ENCODE results near the gene SEMA5A. TPM values are rescaled to one million over a fixed set of nuclear protein-coding genes. Genes with fewer than 3 reads are reported as not detected.

SEMA5A gene
- total RNA-seq, 1 experiment from 2014 or later = 15.9 TPM

DNA sequence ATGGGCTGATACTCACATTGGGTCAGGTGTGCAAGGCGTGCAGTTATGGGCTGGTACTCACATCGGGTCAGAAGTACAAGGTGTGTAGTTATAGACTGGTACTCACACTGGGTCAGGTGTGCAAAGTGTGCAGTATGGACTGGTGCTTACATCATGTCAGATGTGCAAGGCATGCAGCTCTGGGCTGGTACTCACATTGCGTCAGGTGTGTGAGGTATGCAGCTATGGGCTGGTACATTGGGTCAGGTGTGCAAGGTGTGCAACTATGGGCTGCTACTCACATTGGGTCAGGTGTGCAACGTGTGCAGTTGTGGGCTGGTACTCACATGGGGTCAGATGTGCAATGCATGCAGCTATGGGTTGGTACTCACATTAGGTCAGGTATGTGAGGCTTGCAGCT is 213.8 kb downstream of the SEMA5A start:
- no peaks in the 10 kb centered on the region for H3K27me3 ChIP-seq (replicated peaks)

DNA sequence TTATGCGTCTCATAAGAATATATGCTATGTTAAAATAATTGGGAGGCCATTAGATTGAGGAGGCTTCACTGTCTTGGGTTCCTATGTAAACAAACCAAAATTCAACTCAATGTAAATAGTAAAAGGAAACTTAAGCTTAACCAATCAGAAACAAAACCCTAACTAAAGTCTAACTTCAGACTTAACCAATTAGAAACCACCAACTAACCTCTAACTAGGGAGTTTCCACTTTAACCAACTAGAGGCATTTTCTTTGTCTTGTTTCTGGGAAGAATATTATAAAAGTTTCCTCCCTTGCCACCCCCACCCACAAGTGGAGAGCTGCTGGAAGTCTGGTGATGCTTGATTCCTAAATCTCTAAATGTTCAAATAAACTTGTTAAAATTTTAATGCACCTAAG is 214.5 kb downstream of the SEMA5A start:
- Histone ChIP-seq H3K9me3 (replicated peaks) (no peaks in the 10 kb centered on the region; the same call in 1 of the 2 replicates), H3K27me3 (replicated peaks) (no peaks in the 10 kb centered on the region), H3K4me3 (no peak overlapping the region), H3K27ac (no peak overlapping the region), H3K4me1 (replicated peaks) (no peaks in the 10 kb centered on the region), H3K36me3 (no peaks in the 10 kb centered on the region; the same call in 1 of the 2 replicates)
- DNase-seq (ENCODE audit: low read depth in 1 of 2, low spot score in 2 of 2) = no peak

More for the DNA sequence above, 213.8 kb downstream of the SEMA5A start:
- no peak for DNase-seq (ENCODE audit: low read depth in 1 of 2, low spot score in 2 of 2)
- H3K27ac ChIP-seq = no peak overlapping the region
- no peak overlapping the region for H3K4me3 ChIP-seq
- H3K9me3 ChIP-seq (replicated peaks) = no peaks in the 10 kb centered on the region; the same call in 1 of the 2 replicates
- H3K4me1 ChIP-seq (replicated peaks) = no peaks in the 10 kb centered on the region
- no peaks in the 10 kb centered on the region; the same call in 1 of the 2 replicates for H3K36me3 ChIP-seq

DNA sequence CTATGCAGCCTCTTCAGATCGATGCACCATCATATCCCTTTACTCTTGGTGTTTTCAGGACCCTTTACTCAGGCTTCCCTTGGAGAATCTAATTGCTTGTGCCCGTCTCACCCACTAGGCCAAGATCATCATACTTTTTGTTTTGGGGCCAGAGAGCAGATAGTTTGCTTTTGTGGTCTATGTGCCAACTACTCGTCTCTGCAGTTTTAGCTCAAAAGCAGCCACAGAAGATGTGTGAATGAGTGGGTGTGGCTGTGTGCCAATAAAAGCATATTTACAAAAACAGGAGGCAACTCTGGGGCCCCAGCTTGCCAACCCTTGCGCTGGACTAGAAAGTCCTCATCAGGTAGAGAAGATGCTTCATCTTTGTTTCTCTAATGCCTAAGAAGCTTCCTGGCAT is 216.8 kb downstream of the SEMA5A start:
- Histone ChIP-seq H3K27ac (no peak overlapping the region), H3K4me3 (no peak overlapping the region), H3K36me3 (no peaks in the 10 kb centered on the region), H3K9me3 (replicated peaks) (no peaks in the 10 kb centered on the region; the same call in 1 of the 2 replicates), H3K4me1 (replicated peaks) (no peaks in the 10 kb centered on the region; the same call in 1 of the 2 replicates), H3K27me3 (replicated peaks) (no peaks in the 10 kb centered on the region)
- DNase-seq (ENCODE audit: low read depth in 1 of 2, low spot score in 2 of 2) = no peak

DNA sequence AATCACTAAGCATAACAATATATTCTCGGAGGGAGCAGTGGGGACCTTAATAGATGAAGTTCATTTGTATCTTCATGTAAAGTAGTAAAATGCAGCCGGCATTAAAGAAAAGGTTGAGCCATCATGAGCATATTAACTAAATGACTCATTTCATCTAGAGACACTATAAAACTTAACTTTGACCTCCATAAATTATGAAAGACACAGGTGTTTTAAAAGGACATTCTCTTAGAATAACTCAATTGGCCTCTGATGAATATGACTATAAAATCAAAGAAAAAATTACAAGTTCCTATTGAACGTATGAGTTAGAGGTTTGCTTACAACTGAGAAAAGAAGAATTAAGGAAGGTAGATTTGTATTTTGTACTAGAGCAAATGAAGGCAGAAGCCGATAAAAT is 220.3 kb downstream of the SEMA5A start:
- no peak overlapping the region for H3K27ac ChIP-seq
- no peak for DNase-seq (ENCODE audit: low read depth in 1 of 2, low spot score in 2 of 2)
- no peak overlapping the region for H3K4me3 ChIP-seq
- no peaks in the 10 kb centered on the region for H3K27me3 ChIP-seq (replicated peaks)
- H3K4me1 ChIP-seq (replicated peaks) = no peaks in the 10 kb centered on the region; the same call in 1 of the 2 replicates
- H3K36me3 ChIP-seq = no peaks in the 10 kb centered on the region
- H3K9me3 ChIP-seq (replicated peaks) = no peaks in the 10 kb centered on the region

DNA sequence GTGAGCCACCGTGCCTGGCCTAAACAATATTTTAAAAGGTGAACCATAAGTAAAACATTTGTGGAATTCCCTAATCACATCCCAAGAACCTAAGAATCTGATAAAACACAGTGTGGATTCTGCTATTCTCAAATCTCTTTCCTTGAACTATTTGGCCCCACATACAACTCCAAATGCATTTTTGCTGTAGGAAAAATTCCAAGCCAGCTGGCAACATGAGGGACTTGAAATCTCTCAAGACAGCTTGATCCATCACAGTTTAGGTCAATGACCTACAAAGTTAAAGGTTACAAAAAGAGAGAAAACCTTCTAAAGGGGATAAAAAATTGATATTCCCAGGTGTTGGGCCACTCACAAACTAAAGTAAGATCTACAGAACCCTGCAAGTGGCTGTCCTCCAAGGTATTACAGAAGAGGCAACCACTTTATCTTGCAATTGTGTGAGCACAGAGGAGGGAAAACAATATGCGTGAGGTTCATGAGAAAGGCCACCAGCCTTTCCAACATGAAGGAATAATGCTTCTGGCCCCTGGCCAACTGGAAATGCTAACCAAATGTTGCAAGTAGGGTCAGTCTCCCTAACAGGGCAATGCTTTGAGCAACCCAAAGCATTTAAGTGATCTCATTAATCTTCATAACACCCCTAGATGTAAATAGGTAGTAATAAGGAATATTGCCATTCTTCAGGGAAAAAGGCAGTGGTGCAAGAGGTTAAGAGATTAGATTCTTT is 221.4 kb downstream of the SEMA5A start:
- Histone ChIP-seq H3K27me3 (replicated peaks) (no peaks in the 10 kb centered on the region), H3K9me3 (replicated peaks) (no peaks in the 10 kb centered on the region), H3K36me3 (no peaks in the 10 kb centered on the region), H3K27ac (no peak overlapping the region), H3K4me3 (no peak overlapping the region), H3K4me1 (replicated peaks) (no peaks in the 10 kb centered on the region; the same call in 1 of the 2 replicates)
- DNase-seq (ENCODE audit: low read depth in 1 of 2, low spot score in 2 of 2) = no peak

DNA sequence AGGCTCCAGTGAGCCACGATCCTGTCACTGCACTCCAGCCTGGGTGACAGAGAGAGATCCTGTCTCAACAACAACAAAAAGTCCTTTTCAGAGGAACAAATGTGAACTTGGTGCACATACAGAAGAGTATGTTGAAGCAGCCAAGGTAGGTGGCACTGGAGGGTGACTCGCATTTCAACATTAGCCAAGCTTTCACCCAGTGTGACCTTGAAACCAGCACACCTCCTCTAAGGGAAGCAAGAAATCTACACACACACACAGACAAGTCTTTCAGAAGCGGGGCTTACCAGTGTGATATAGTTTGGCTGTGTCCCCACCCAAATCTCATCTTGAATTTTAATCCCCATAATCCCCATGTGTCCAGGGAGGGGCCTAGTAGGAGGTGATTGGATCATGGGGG is 225.2 kb downstream of the SEMA5A start:
- Histone ChIP-seq H3K27ac (no peak overlapping the region), H3K27me3 (replicated peaks) (no peaks in the 10 kb centered on the region), H3K4me1 (replicated peaks) (no peaks in the 10 kb centered on the region; the same call in 1 of the 2 replicates), H3K4me3 (no peak overlapping the region), H3K36me3 (no peaks in the 10 kb centered on the region), H3K9me3 (replicated peaks) (no peaks in the 10 kb centered on the region)
- DNase-seq (ENCODE audit: low read depth in 1 of 2, low spot score in 2 of 2) = no peak

DNA sequence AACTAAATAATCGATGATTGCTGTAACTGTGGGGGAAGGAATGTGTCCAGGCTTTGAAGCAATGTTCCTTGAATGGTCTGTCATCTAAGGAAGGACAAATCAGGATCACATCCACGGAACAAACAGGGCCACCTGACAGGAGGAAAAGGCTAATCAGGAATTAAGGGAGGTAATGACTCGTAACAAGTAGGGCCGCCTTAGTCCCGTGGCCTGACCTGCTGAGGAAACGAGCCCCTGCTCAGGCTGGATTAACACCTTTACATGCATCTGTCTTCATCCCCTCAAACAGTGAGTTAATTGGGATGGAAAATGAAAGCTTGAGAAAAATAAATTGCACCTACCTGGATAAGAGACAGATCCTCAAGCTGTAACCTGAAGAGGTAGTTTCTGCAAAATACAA is 227.8 kb downstream of the SEMA5A start:
- Histone ChIP-seq H3K9me3 (replicated peaks) (no peaks in the 10 kb centered on the region), H3K27me3 (replicated peaks) (no peaks in the 10 kb centered on the region), H3K4me1 (replicated peaks) (no peaks in the 10 kb centered on the region), H3K27ac (no peak overlapping the region), H3K36me3 (no peaks in the 10 kb centered on the region), H3K4me3 (no peak overlapping the region)
- no peak for DNase-seq (ENCODE audit: low read depth in 1 of 2, low spot score in 2 of 2)

DNA sequence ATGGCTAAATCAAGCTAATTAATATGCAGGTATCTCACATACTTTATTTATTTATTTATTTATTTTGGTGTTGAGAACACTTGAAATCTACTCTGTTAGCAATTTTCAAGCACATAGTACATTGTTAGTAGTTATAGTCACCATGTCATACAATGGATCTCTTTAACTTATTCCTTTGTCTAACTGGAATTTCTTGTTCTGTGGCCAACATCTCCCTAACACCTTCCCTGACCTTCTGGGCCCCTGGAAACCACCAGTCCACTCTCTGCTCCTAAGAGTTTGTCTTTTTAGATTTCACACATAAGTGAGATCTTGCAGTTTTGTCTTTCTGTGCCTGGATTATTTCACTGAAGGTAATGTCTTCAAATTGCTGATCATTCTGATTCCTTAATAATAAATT is 229.1 kb downstream of the SEMA5A start:
- no peak for DNase-seq (ENCODE audit: low read depth in 1 of 2, low spot score in 2 of 2)
- Histone ChIP-seq H3K27me3 (replicated peaks) (no peaks in the 10 kb centered on the region), H3K4me3 (no peak overlapping the region), H3K4me1 (replicated peaks) (no peaks in the 10 kb centered on the region), H3K9me3 (replicated peaks) (no peaks in the 10 kb centered on the region), H3K36me3 (no peaks in the 10 kb centered on the region), H3K27ac (no peak overlapping the region)

DNA sequence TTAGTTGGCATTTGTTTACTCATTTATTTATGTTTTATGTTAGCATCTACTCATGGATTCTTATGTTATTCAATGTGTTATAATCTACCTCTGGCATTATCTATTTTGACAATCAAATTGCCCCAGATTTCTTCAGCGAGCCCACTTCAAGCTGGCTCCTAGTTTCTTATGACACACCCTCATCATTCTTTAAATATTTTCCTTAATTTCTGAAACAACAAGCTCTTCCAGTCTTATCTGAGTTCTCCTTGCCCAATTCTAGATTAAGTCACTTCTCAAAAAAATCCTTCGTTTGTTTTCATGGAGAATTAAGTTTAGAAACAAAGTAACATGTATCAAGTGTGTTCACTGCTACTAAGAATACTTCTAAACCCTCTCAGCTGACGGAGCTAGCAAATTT is 229.8 kb downstream of the SEMA5A start:
- Histone ChIP-seq H3K9me3 (replicated peaks) (no peaks in the 10 kb centered on the region), H3K27ac (no peak overlapping the region), H3K36me3 (no peaks in the 10 kb centered on the region), H3K27me3 (replicated peaks) (no peaks in the 10 kb centered on the region), H3K4me1 (replicated peaks) (no peaks in the 10 kb centered on the region), H3K4me3 (no peak overlapping the region)
- no peak for DNase-seq (ENCODE audit: low read depth in 1 of 2, low spot score in 2 of 2)

DNA sequence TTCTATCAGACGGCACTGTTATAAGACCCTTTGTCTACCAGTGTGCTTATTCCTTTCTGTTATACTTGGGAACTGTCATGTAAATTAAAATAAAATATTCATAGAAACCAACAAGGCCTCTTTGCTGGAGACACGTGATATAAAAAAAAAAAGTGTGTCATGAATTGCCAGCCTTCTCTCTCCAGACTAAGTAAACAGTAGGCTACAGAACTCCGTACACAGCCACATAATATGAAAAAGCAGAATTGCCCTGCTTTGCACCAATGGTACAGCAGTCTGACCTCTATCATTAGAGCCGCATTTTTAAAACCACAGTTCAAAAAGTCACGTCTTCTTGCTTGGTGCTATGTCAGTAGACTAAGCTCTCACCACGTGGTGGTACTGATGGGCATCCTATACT is 231.3 kb downstream of the SEMA5A start:
- Histone ChIP-seq H3K4me1 (replicated peaks) (no peaks in the 10 kb centered on the region), H3K27ac (no peak overlapping the region), H3K36me3 (no peaks in the 10 kb centered on the region), H3K4me3 (no peak overlapping the region), H3K9me3 (replicated peaks) (no peaks in the 10 kb centered on the region), H3K27me3 (replicated peaks) (no peaks in the 10 kb centered on the region)
- DNase-seq (ENCODE audit: low read depth in 1 of 2, low spot score in 2 of 2) = no peak

DNA sequence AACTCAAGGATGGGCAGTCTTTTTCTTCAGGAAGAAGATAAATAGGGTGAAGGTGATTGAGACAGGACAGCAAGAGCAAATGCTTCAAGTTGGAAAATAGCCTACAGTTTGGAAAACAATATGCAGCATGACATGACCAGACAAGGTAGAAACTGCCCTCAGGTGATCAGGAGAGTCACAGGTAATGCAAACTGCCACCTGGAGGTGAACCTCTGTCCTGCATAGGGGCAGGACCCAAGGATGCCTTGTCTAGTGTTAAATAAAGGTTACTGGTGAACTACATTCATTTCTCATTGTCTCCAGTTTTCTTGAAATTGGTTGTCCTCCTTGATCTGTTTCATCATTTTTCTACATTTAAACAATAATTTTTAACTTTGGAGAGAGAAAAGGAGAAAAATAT is 232.1 kb downstream of the SEMA5A start:
- no peaks in the 10 kb centered on the region for H3K4me1 ChIP-seq (replicated peaks)
- DNase-seq (ENCODE audit: low read depth in 1 of 2, low spot score in 2 of 2) = no peak

DNA sequence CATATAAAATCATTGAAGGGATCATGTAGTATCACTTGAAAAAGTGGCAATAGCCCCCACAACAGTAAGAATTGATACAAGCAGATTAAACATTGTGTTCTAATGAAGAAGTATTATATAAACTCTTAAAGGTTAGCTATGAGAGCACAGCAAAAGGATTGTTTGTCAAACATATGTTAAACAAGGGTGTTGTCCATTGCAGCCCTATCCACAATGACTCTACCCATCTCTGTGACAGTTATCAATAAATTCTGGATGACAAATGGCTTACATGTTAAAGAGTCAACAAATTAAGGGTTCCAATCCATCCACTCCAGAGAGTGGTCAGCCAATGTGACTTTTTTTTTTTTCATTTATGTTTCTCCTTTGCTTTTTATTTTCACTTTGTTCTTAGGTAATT is 238.7 kb downstream of the SEMA5A start:
- Histone ChIP-seq H3K9me3 (replicated peaks) (no peaks in the 10 kb centered on the region), H3K4me3 (no peak overlapping the region), H3K4me1 (replicated peaks) (no peaks in the 10 kb centered on the region), H3K27me3 (replicated peaks) (no peaks in the 10 kb centered on the region), H3K27ac (no peak overlapping the region), H3K36me3 (no peaks in the 10 kb centered on the region)
- no peak for DNase-seq (ENCODE audit: low read depth in 1 of 2, low spot score in 2 of 2)

More for the DNA sequence above, 232.1 kb downstream of the SEMA5A start:
- no peak overlapping the region for H3K27ac ChIP-seq
- no peaks in the 10 kb centered on the region for H3K27me3 ChIP-seq (replicated peaks)
- H3K4me3 ChIP-seq = no peak overlapping the region
- no peaks in the 10 kb centered on the region for H3K36me3 ChIP-seq
- no peaks in the 10 kb centered on the region for H3K9me3 ChIP-seq (replicated peaks)

DNA sequence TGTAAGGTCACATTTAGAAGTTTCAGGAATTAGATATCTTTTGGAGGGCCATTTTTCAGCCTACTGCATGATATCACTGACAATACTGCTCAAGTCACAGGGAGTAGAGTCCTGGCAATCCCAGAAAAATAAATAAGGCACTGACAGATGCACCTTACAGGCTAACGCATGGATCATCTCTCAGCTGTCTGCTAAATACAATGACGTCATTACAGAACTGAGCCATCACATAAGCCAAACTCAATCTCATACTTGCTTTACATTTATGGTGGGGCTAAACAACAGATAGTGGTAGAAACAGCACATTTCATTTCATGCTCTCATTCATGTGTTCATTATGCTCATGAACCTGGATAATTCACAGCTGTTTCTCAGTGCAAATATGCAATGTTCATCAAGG is 243.7 kb downstream of the SEMA5A start:
- Histone ChIP-seq H3K9me3 (replicated peaks) (no peaks in the 10 kb centered on the region), H3K27ac (no peak overlapping the region), H3K4me3 (no peak overlapping the region), H3K27me3 (replicated peaks) (no peaks in the 10 kb centered on the region), H3K36me3 (no peaks in the 10 kb centered on the region), H3K4me1 (replicated peaks) (no peaks in the 10 kb centered on the region)
- no peak for DNase-seq (ENCODE audit: low read depth in 1 of 2, low spot score in 2 of 2)

DNA sequence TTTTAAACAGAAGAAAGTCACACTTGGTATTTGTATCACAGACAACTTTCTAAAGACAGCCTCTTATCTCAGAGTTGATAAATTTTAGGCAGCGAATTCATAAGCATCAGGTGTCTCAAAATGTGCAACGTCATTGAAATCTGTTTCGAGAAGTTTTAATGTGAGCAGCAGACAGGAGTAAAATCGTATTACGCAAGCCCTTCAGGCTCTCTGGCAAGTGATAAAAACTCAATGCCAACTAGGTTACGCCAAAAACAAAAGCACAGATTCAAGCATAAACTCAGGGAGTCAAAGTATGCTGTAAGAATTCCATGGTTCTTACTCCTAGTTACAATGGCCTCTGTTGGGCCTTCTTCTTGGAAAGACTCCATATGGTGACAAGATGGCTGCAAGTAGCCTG is 244.7 kb downstream of the SEMA5A start:
- no peaks in the 10 kb centered on the region for H3K4me1 ChIP-seq (replicated peaks)
- no peaks in the 10 kb centered on the region for H3K27me3 ChIP-seq (replicated peaks)
- no peak for DNase-seq (ENCODE audit: low read depth in 1 of 2, low spot score in 2 of 2)
- H3K4me3 ChIP-seq = no peak overlapping the region
- no peak overlapping the region for H3K27ac ChIP-seq
- H3K9me3 ChIP-seq (replicated peaks) = no peaks in the 10 kb centered on the region
- no peaks in the 10 kb centered on the region for H3K36me3 ChIP-seq

DNA sequence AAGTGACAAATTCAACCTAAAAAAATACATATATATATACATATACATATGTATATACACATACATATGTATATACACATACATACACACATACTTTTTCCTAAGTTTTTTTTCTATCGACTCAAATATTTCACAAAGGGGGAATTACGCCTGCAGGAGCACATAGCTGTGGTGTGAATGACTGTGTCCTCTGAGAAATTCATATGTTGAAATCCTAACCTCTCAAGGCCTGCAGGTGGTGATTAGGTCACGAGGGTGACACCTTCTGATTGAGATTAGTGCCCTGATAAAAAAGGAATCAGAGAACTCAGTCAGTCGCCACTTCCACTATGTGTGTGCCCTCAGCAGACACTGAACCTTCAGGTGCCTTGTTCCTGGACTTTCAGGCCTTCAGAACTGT is 248.7 kb downstream of the SEMA5A start:
- H3K27me3 ChIP-seq (replicated peaks) = no peaks in the 10 kb centered on the region
- no peaks in the 10 kb centered on the region for H3K4me1 ChIP-seq (replicated peaks)
- H3K9me3 ChIP-seq (replicated peaks) = no peaks in the 10 kb centered on the region
- DNase-seq (ENCODE audit: low read depth in 1 of 2, low spot score in 2 of 2) = no peak
- no peak overlapping the region for H3K4me3 ChIP-seq
- H3K36me3 ChIP-seq = no peaks in the 10 kb centered on the region
- H3K27ac ChIP-seq = no peak overlapping the region
